ENCODE results near the gene MTCL1.

The MTCL1 gene

GRCh38 chr18:8816816-8817215 lies 111.5 kb downstream of the MTCL1 start:
- DNase-seq = no peak

- DNase-seq = no peak
Measured at GRCh38 chr18:8818982-8819381, 113.6 kb downstream of the MTCL1 start.

- DNase-seq = no peak
Measured at GRCh38 chr18:8820396-8821082, 115.2 kb downstream of the MTCL1 start.

- DNase-seq = no peak
Measured at GRCh38 chr18:8821083-8821465, 115.7 kb downstream of the MTCL1 start.

- no peak for DNase-seq
Measured at GRCh38 chr18:8821531-8821930, 116.2 kb downstream of the MTCL1 start.

- DNase-seq = no peak
Measured at GRCh38 chr18:8822643-8823042, 117.3 kb downstream of the MTCL1 start.

GRCh38 chr18:8823530-8823929 lies 118.2 kb downstream of the MTCL1 start:
- no peak for DNase-seq

GRCh38 chr18:8824846-8825245 lies 119.5 kb downstream of the MTCL1 start:
- DNase-seq = no peak

- no peak for DNase-seq
Measured at GRCh38 chr18:8825273-8825672, 119.9 kb downstream of the MTCL1 start.

- DNase-seq = no peak
Measured at GRCh38 chr18:8825729-8826375, 120.5 kb downstream of the MTCL1 start.

- DNase-seq = no peak
Measured at GRCh38 chr18:8826514-8826913, 121.2 kb downstream of the MTCL1 start.

GRCh38 chr18:8826971-8827370 lies 121.6 kb downstream of the MTCL1 start:
- DNase-seq = no peak

GRCh38 chr18:8828300-8828699 lies 122.9 kb downstream of the MTCL1 start:
- DNase-seq = no peak

GRCh38 chr18:8828798-8829197 lies 123.4 kb downstream of the MTCL1 start:
- DNase-seq = no peak

- DNase-seq = no peak
Measured at GRCh38 chr18:8830067-8831060, 125.0 kb downstream of the MTCL1 start.

- no peak for DNase-seq
Measured at GRCh38 chr18:8831112-8831511, 125.8 kb downstream of the MTCL1 start.

GRCh38 chr18:8831531-8831930 lies 126.2 kb downstream of the MTCL1 start:
- no peak for DNase-seq

- no peak for DNase-seq
Measured at GRCh38 chr18:8833480-8833879, 128.1 kb downstream of the MTCL1 start.

GRCh38 chr18:8834881-8835280 lies 129.5 kb downstream of the MTCL1 start:
- DNase-seq = no peak

GRCh38 chr18:8835521-8835953 lies 130.2 kb downstream of the MTCL1 start:
- no peak for DNase-seq

- DNase-seq = no peak
Measured at GRCh38 chr18:8839281-8839680, 133.9 kb downstream of the MTCL1 start.

GRCh38 chr18:8841781-8842485 lies 136.6 kb downstream of the MTCL1 start:
- no peak for DNase-seq

- no peak for DNase-seq
Measured at GRCh38 chr18:8842506-8842905, 137.2 kb downstream of the MTCL1 start.
